Subcutaneous abdominal adipose tissue (tissue), 5 donors: Measurements from ENCODE around the gene MYO9A.

Source experiments
- H3K27ac ChIP-seq: one replicate; pipeline ENCODE4 v1.7.0; 2013; ENCODE audit warnings: low read depth, mild to moderate bottlenecking, inconsistent platforms, low read length, moderate library complexity
- H3K27me3 ChIP-seq, 5 donors: one replicate each; pipeline ENCODE4 v1.7.0; 2013; ENCODE audit warnings: low read length in 5 of 5, inconsistent platforms in 1 of 5; ENCODE audit not compliant: control insufficient read depth in 5 of 5, insufficient read depth in 4 of 5
- H3K36me3 ChIP-seq, 5 donors: one replicate each; pipeline ENCODE4 v1.7.0; 2013; ENCODE audit warnings: low read length in 5 of 5; ENCODE audit not compliant: control insufficient read depth in 5 of 5, insufficient read depth in 5 of 5
- H3K4me1 ChIP-seq, 5 donors: one replicate each; pipeline ENCODE4 v1.7.0; 2013; ENCODE audit warnings: low read length in 5 of 5, mild to moderate bottlenecking in 3 of 5, moderate library complexity in 1 of 5; ENCODE audit not compliant: control insufficient read depth in 5 of 5, insufficient read depth in 5 of 5
- H3K4me3 ChIP-seq, 5 donors: one replicate each; pipeline ENCODE4 v1.7.0; 2013; ENCODE audit warnings: low read length in 5 of 5, low read depth in 1 of 5
- H3K9ac ChIP-seq, 5 donors: one replicate each; pipeline ENCODE4 v1.7.0; 2013; ENCODE audit warnings: low read length in 5 of 5, mild to moderate bottlenecking in 4 of 5, moderate library complexity in 3 of 5
- H3K9me3 ChIP-seq, 5 donors: one replicate each; pipeline ENCODE4 v1.7.0; 2013; ENCODE audit warnings: low read length in 5 of 5; ENCODE audit not compliant: control insufficient read depth in 5 of 5
- donor health status: healthy.
- donor health status: healthy.
- donor health status: healthy.
- donor health status: healthy.
- donor health status: healthy.

Gene MYO9A

DNA sequence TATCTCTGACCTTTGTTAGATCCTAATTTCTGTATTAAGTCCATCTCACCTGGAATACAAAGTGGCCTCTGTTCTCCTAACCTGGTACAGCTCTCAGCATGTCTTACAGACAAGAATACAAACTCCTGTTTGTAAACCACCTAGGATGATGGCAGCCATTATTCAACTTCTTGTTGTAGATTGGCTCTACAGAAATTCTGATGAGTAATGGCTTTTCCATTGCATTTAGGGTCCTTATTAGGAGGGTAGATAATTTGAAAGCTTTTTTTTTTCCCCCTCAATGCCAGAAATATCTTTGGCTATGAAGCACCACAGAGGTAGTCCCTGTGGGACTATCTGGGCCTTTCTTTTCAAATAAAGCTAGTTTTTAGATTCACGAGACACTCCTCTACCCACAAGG lies 297.8 kb downstream of the MYO9A start:
- peaks cover 10 to 23% (median 20%) of the 10 kb centered on the region in 5 donors for H3K36me3 ChIP-seq
- H3K9ac ChIP-seq, result no peak overlapping the region
- H3K27ac ChIP-seq, result no peak overlapping the region
- peaks cover 8 to 39% (median 23%) of the 10 kb centered on the region in 5 donors for H3K9me3 ChIP-seq
- H3K4me3 ChIP-seq, result no peak overlapping the region
- H3K4me1 ChIP-seq, result no peaks in the 10 kb centered on the region
- no peaks in the 10 kb centered on the region for H3K27me3 ChIP-seq

DNA sequence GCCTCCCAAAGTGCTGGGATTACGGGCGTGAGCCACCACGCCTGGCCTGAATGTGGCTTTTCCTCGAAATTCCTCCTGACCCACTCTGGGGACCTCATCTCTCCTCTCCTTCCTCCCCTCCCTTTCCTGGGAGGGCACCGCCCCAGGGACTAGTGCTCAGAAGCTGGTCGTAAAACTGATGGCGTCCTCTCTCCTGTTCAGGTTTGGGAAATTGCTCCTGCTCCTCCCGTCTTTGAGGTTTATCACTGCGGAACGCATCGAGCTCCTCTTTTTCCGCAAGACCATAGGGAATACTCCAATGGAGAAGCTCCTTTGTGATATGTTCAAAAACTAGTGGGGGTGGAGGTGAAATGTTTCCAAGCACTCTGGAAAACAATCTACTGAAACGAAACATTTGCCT lies 300.6 kb downstream of the MYO9A start:
- H3K27ac ChIP-seq, result no peak overlapping the region
- no peak overlapping the region for H3K9ac ChIP-seq
- H3K36me3 ChIP-seq, result peaks cover 0 to 11% (median 5%) of the 10 kb centered on the region in 5 donors
- peaks cover 8 to 26% (median 14%) of the 10 kb centered on the region in 5 donors for H3K9me3 ChIP-seq
- no peaks in the 10 kb centered on the region for H3K4me1 ChIP-seq
- H3K4me3 ChIP-seq, result no peak overlapping the region
- H3K27me3 ChIP-seq, result no peaks in the 10 kb centered on the region

DNA sequence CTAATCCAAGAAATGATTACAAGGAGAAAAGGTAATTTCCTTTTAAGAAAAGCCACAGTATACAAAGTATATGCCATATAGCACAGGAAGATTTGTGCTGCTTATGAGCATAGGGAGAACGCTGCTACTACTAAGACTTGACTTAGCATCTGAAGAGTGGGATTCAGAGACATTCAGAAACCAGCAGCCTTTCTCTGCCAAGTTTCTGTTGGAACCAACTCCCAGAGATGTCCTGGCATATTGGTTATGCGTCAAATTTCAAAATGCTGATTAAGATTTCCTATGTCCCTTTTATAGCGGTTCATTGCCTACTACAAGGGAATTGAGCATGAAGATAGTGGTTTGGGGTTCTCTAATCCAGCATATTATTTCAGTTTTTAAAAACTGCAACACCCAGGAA lies 302.6 kb downstream of the MYO9A start:
- H3K27me3 ChIP-seq, result peaks cover 0 to 4% (median 3%) of the 10 kb centered on the region in 5 donors
- peaks cover 0 to 11% (median 3%) of the 10 kb centered on the region in 5 donors for H3K9me3 ChIP-seq
- no peaks in the 10 kb centered on the region for H3K4me1 ChIP-seq
- H3K4me3 ChIP-seq, result no peak overlapping the region
- no peak overlapping the region for H3K27ac ChIP-seq
- H3K36me3 ChIP-seq, result no peaks in the 10 kb centered on the region
- no peak overlapping the region for H3K9ac ChIP-seq

DNA sequence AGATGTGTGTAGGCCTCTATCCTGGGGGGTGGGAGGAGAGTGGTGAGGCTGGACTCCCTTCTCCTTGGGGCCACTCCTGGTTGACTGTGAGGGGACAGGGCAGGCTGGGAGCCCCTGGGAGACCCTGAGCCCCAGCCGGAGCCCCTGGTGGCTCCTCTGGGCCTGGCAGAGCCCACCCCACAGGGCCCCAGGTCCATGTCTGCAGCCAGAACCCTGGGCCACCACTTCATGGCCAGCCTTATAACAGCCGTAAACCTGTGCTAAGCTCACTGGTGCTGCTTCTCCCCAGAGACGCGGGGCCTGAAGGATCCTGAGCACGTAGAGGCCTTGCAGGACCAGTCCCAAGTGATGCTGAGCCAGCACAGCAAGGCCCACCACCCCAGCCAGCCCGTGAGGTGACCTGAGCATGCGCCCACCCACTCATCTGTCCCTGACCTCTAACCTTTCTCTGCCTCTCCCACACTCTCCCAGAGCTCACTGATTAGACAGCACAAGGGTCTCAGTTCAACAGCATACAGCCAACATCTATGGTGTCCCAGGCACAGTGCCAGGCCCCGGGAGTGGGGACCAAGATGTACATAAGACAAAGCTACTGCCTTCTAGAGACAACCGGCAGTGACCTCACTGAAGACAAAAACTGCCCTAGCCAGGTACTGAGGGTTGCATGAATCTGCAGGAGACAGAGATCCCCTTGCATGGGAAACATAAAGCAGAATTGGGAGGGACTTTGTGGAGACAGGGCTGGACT lies 304.1 kb downstream of the MYO9A start:
- Histone ChIP-seq H3K9me3 (peaks cover 0 to 5% (median 0%) of the 10 kb centered on the region in 5 donors), H3K36me3 (no peaks in the 10 kb centered on the region), H3K4me1 (no peaks in the 10 kb centered on the region), H3K4me3 (no peak overlapping the region), H3K27ac (no peak overlapping the region), H3K27me3 (peaks cover 3 to 11% (median 6%) of the 10 kb centered on the region in 5 donors), H3K9ac (no peak overlapping the region)

DNA sequence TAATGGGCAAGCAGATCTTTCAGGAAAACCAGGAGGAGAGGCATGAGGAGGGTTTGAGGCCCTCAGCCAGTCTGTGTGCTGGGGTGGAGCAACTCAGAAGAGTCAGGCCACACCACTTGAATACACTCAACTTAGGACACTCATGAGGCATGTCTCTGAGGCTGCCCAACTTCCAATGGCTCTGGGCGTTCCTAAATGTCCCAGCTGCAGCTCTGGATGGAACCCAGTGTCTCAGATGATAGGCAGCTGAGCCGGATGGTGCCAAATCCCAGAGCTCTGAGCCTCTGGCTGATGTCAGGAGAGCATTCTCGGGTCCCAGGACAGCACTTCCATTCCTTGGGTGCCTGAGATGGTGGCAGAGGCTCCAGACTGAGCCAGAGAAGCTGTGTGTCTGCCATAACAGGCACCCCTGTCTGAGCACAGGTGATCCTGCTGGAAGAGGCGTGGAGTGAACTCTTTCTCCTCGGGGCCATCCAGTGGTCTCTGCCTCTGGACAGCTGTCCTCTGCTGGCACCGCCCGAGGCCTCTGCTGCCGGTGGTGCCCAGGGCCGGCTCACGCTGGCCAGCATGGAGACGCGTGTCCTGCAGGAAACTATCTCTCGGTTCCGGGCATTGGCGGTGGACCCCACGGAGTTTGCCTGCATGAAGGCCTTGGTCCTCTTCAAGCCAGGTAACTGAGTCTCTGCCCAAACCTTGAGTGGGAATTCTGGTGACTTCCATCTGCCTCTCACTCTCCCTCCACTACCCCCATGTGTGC lies 304.8 kb downstream of the MYO9A start:
- Histone ChIP-seq H3K27me3 (peaks cover 4 to 15% (median 14%) of the 10 kb centered on the region in 5 donors), H3K9me3 (peaks cover 0 to 2% (median 0%) of the 10 kb centered on the region in 5 donors), H3K4me1 (no peaks in the 10 kb centered on the region), H3K36me3 (no peaks in the 10 kb centered on the region), H3K4me3 (no peak overlapping the region), H3K9ac (no peak overlapping the region), H3K27ac (no peak overlapping the region)

DNA sequence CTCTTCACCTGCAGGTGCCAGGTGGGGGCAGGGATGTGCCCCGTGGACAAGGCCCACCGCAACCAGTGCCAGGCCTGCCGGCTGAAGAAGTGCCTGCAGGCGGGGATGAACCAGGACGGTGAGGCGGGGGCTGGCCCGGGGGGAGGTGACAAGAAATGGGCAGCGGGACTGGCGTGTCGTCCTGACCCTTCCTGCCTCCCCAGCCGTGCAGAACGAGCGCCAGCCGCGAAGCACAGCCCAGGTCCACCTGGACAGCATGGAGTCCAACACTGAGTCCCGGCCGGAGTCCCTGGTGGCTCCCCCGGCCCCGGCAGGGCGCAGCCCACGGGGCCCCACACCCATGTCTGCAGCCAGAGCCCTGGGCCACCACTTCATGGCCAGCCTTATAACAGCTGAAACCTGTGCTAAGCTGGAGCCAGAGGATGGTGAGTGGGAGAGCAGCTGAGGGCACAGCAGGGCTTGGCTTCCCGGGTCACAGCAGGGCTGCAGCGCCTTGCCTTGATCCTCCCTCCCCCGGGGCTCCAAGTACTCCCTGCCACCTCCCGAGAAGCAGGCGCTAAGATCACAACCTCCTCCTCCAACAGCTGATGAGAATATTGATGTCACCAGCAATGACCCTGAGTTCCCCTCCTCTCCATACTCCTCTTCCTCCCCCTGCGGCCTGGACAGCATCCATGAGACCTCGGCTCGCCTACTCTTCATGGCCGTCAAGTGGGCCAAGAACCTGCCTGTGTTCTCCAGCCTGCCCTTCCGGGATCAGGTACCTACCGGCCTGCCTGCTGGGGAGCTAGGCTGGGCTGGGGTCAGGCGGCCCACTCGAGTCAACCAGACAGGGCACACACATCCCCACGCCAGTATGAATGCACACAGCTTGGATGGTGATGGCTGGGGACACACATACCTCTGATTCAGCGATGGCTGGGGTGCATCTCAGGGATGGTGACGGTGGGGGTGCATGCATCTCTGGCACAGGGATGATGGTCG lies 305.9 kb downstream of the MYO9A start:
- Histone ChIP-seq H3K4me3 (no peak overlapping the region), H3K27me3 (peaks cover 9 to 22% (median 17%) of the 10 kb centered on the region in 5 donors), H3K36me3 (no peaks in the 10 kb centered on the region), H3K27ac (no peak overlapping the region), H3K4me1 (no peaks in the 10 kb centered on the region), H3K9me3 (no peaks in the 10 kb centered on the region), H3K9ac (no peak overlapping the region)

DNA sequence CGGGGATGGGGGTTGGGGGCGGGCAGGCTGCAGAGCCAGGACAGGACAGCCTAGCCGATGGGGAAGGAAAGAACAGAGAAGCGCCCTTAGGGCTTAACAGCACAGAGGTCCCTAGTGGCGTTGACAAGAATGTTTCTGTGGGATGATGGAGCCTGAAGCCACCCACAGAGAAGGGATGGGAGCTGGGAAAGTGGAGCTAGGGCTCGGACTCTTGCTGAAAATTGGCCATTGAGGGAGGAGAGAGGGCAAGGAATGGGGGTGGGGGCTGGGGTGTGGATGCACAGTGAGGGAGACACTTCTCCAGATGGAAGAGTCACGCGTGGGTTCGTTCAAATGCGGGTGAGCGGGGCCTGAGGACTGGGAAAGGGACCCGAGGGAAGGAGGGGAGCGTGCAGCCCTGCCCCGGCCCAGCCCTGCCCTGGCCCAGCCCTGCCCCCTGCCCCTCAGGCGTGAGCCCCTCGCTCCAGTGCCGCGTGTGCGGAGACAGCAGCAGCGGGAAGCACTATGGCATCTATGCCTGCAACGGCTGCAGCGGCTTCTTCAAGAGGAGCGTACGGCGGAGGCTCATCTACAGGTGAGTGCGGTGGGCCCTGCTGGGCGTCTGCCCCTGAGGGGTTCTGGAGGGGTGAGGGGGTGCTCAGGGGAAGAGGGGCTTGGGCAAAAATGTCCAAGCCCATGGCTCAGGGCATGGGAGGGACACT lies 306.8 kb downstream of the MYO9A start:
- Histone ChIP-seq H3K4me3 (no peak overlapping the region), H3K4me1 (no peaks in the 10 kb centered on the region), H3K36me3 (no peaks in the 10 kb centered on the region), H3K27ac (no peak overlapping the region), H3K9me3 (no peaks in the 10 kb centered on the region), H3K9ac (no peak overlapping the region), H3K27me3 (peaks cover 12 to 24% (median 18%) of the 10 kb centered on the region in 5 donors)

DNA sequence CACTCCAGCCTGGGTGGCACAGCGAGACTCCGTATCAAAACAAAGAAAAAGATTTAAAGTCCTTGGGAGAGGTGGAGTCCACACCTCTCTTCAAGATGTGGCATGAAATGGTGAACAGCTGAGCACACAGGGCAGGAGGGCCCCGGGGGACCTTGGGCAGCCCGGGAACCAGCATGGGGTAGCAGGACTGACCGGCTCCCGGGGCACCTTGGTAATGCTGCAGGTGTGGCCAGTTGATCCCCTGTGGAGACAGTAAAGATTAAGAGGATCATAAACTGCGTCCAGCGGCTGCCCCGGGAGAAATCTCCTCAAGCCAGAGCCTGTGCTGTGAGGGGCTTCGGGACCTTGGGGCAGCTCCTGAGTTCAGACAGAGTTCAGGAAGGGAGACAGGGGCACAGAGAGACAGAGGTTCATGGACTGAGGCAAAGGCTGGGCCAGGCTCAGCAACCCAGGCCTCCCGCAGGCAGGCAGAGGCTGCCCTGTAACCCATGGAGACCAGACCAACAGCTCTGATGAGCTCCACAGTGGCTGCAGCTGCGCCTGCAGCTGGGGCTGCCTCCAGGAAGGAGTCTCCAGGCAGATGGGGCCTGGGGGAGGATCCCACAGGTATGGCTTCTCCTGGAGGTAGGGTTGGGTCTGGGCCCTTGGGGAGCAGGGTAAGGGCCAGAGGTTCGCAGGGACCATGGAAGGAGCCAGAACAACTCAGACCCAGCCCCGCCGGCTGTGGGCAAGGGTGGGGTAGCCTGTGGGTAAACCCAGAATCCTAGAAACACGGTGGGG lies 307.5 kb downstream of the MYO9A start, which contains the start of gene NR2E3:
NR2E3 (plus strand) TSS at position 299 of the 780 bp plus-strand sequence; CDS start at position 489, 190 bp downstream.
- Histone ChIP-seq H3K4me3 (no peak within 1 kb of the TSS), H3K9ac (no peak within 1 kb of the TSS), H3K36me3 (no peaks in the 10 kb centered on the region), H3K27me3 (peaks cover 13 to 24% (median 18%) of the 10 kb centered on the region in 5 donors), H3K27ac (no peak within 1 kb of the TSS), H3K4me1 (no peaks in the 10 kb centered on the region), H3K9me3 (no peaks in the 10 kb centered on the region)
